ENCODE data around the gene SLC2A9.

The SLC2A9 gene

GRCh38 chr4:9952415-9952950 is 68.8 kb downstream of the SLC2A9 start:
- DNase-seq, result no peak

- DNase-seq, result peak; percentile 11
Observed at GRCh38 chr4:9949573-9949972, 71.7 kb downstream of the SLC2A9 start.

- no peak for DNase-seq
Observed at GRCh38 chr4:9947168-9948062, 73.9 kb downstream of the SLC2A9 start.

GRCh38 chr4:9946170-9946569 is 75.1 kb downstream of the SLC2A9 start:
- DNase-seq, result no peak

GRCh38 chr4:9944431-9945425 is 76.6 kb downstream of the SLC2A9 start:
- no peak for DNase-seq

- no peak for DNase-seq
Observed at GRCh38 chr4:9943761-9944160, 77.5 kb downstream of the SLC2A9 start.

GRCh38 chr4:9942921-9943600 is 78.2 kb downstream of the SLC2A9 start:
- DNase-seq, result no peak

- DNase-seq, result no peak
Observed at GRCh38 chr4:9942139-9942538, 79.2 kb downstream of the SLC2A9 start.

GRCh38 chr4:9940041-9940440 is 81.3 kb downstream of the SLC2A9 start:
- DNase-seq, result no peak

GRCh38 chr4:9938933-9939332 is 82.4 kb downstream of the SLC2A9 start:
- no peak for DNase-seq

- DNase-seq, result no peak
Observed at GRCh38 chr4:9937078-9937477, 84.2 kb downstream of the SLC2A9 start.

GRCh38 chr4:9936129-9936644 is 85.1 kb downstream of the SLC2A9 start:
- DNase-seq, result no peak

GRCh38 chr4:9933956-9934355 is 87.3 kb downstream of the SLC2A9 start:
- DNase-seq, result no peak

GRCh38 chr4:9933184-9933583 is 88.1 kb downstream of the SLC2A9 start:
- no peak for DNase-seq

- DNase-seq, result no peak
Observed at GRCh38 chr4:9932771-9933170, 88.5 kb downstream of the SLC2A9 start.

- DNase-seq, result no peak
Observed at GRCh38 chr4:9931146-9931545, 90.2 kb downstream of the SLC2A9 start.

- DNase-seq, result no peak
Observed at GRCh38 chr4:9929111-9929510, 92.2 kb downstream of the SLC2A9 start.

- no peak for DNase-seq
Observed at GRCh38 chr4:9927341-9928007, 93.8 kb downstream of the SLC2A9 start.

GRCh38 chr4:9926586-9926985 is 94.7 kb downstream of the SLC2A9 start:
- no peak for DNase-seq

GRCh38 chr4:9925750-9926439 is 95.4 kb downstream of the SLC2A9 start:
- no peak for DNase-seq

- DNase-seq, result peak; percentile 13
Observed at GRCh38 chr4:9924750-9925149, 96.5 kb downstream of the SLC2A9 start.
